GM12872 (cell line): ENCODE measurements around the gene MED10.

Experiments
- CTCF ChIP-seq: IDR thresholded peaks from 3 replicates; pipeline ENCODE4 v1.5.1; 2011; ENCODE audit warnings: low read depth, mild to moderate bottlenecking, low read length, moderate library complexity; ENCODE audit not compliant: insufficient read depth

MED10 gene

GRCh38 chr5:6377905-6378765 lies at the start of gene MED10:
Gene MED10 (minus strand): TSS chr5:6378547. CDS start chr5:6378483, 64 bp downstream.
- TF ChIP-seq CTCF: no peak

- no peak for TF ChIP-seq CTCF
Observed at GRCh38 chr5:6427694-6428093, 49.3 kb upstream of the MED10 start.

GRCh38 chr5:6424700-6425099 lies 46.4 kb upstream of the MED10 start:
- no peak for TF ChIP-seq CTCF

- TF ChIP-seq CTCF: no peak
Observed at GRCh38 chr5:6424110-6424659, 45.8 kb upstream of the MED10 start.

GRCh38 chr5:6423327-6424109 lies 45.2 kb upstream of the MED10 start:
- no peak for TF ChIP-seq CTCF

GRCh38 chr5:6419340-6419852 lies 41.0 kb upstream of the MED10 start:
- TF ChIP-seq CTCF: no peak

GRCh38 chr5:6418679-6419276 lies 40.4 kb upstream of the MED10 start:
- TF ChIP-seq CTCF: no peak
